Pancreas (tissue), 10 donors: ENCODE data around the gene DHRS9. TPM values are rescaled to one million over a fixed set of nuclear protein-coding genes. Genes with fewer than 3 reads are reported as not detected.
"Not testable (repeated sequence)": the region's sequence is repeated elsewhere in the genome, so short reads cannot be mapped to it uniquely, and the experiment has no call there.

ENCODE experiments used
- ATAC-seq, 4 donors: fragments of 200-7000 bp; cut with Tn5 transposase; one replicate each; pipeline versions ENCODE4 v1.8.0 to v1.9.1; 2020; ENCODE audit warnings: mild to moderate bottlenecking in 4 of 4, moderate library complexity in 4 of 4
- DNase-seq, 6 donors: peaks; one replicate each; pipeline ENCODE4 v3.0.0-alpha.2; 2020
- FAIRE-seq: peaks from 2 replicates; lab custom pipeline; 2012; peaks lifted over from hg19 to GRCh38; lab: Jason Lieb, UNC
- H3K27ac ChIP-seq, 4 donors: fragments of 200-600 bp; sonication (generic); 1 replicate in 3 of 4; 2 replicates in 1 of 4; pipeline versions ENCODE4 v1.5.0 to v1.8.0; 2020
- H3K27me3 ChIP-seq, 4 donors: fragments of 200-600 bp; one replicate each; pipeline ENCODE4 v1.8.0; 2021
- H3K36me3 ChIP-seq, 3 donors: fragments of 200-600 bp; sonication (generic) in 1 of 3; one replicate each; pipeline versions ENCODE4 v1.5.0 to v1.8.0; 2020 to 2021
- H3K4me1 ChIP-seq, 3 donors: fragments of 200-600 bp; one replicate each; pipeline ENCODE4 v1.8.0; 2021
- H3K4me3 ChIP-seq, 4 donors: fragments of 200-600 bp; sonication (generic) in 2 of 4; one replicate each; pipeline versions ENCODE4 v1.5.0 to v1.8.0; 2020 to 2021
- H3K9me3 ChIP-seq, 4 donors: fragments of 200-600 bp; one replicate each; pipeline ENCODE4 v1.8.0; 2021
- CTCF ChIP-seq, 4 donors: fragments of 200-600 bp; sonication (generic) in 3 of 4; IDR thresholded peaks; one replicate each; pipeline versions ENCODE4 v1.5.0 to v1.8.0; 2021; ENCODE audit warnings: antibody characterized with exemption in 4 of 4
- whole genome bisulfite sequencing, 2 donors: extraction: QIAGEN DNeasy Blood & Tissue Kit; methylation state at CpG; one replicate each; pipeline ENCODE4 v1.1.7; 2013; 5-methylcytosine and 5-hydroxymethylcytosine counted together
- intact Hi-C, 3 donors: fragments of 100-400 bp; cut with DNase I; formaldehyde crosslinking; loops; one replicate each; pipeline versions ENCODE4 v1.11.1 to v1.14.2; 2022
- polyA plus RNA-seq, 2 donors: library from polyadenylated mRNA; stranded (reverse); fragments of 200-250 nt; gene quantifications; one replicate each; pipeline ENCODE4 v1.2.3, GENCODE V29; 2013
- total RNA-seq, 6 donors: library from RNA; stranded (reverse); fragmentation: NEBNext Ultra II Directional in 4 of 6; extraction: Animal tissue kit (Norgen Biotek cat#: 25700) in 4 of 6; gene quantifications; one replicate each; pipeline versions ENCODE4 v1.2.1 to v1.2.4, GENCODE V29; 2021 to 2023
- donor health status: healthy with polysubstance abuse.
- donor health status: DM: no; HTN: no; CAD: no; lungs with moderate emphysema.
- donor health status: DM: no; HTN: no; CAD: no.
- donor health status: control.
- donor health status: control.
- donor health status: Bipolar disorder and iron deficiency.
- donor health status: DM: yes; HTN: yes; CAD: no.
- donor health status: DM: no; HTN: no; CAD: no.
- donor health status: DM: no; HTN: no; CAD: no.
- donor health status: DM: yes; HTN: yes; CAD: no.

Gene DHRS9
- total and polyA plus RNA-seq, 8 donors: 0.12 to 3.4 (median 0.40) TPM; not detected in 1

- Histone ChIP-seq H3K9me3 (no peaks in the 10 kb centered on the region), H3K27ac (no peak overlapping the region), H3K4me3 (no peak overlapping the region), H3K27me3 (no peaks in the 10 kb centered on the region), H3K36me3 (no peaks in the 10 kb centered on the region), H3K4me1 (no peaks in the 10 kb centered on the region)
- no peak for TF ChIP-seq CTCF (IDR thresholded peaks at IDR 0.05)
- intact Hi-C loops: no loop called here
- ATAC-seq: peak in 1 of 4 donors; percentile 23
- DNase-seq: no peak
- WGBS, 2 donors: 64 to 74% methylated on average over 4 of the region's 4 CpGs
- no peak for FAIRE-seq
Measured at GRCh38 chr2:169046440-169047151, 22.8 kb upstream of the DHRS9 start.

- FAIRE-seq: no peak
- no peak for TF ChIP-seq CTCF (IDR thresholded peaks at IDR 0.05)
- WGBS, 2 donors: 74 to 82% methylated on average over 2 of the region's 2 CpGs
- no peak for DNase-seq
- Histone ChIP-seq H3K36me3 (no peaks in the 10 kb centered on the region), H3K9me3 (no peaks in the 10 kb centered on the region), H3K27me3 (no peaks in the 10 kb centered on the region), H3K4me3 (no peak overlapping the region), H3K27ac (no peak overlapping the region), H3K4me1 (no peaks in the 10 kb centered on the region)
- intact Hi-C loops: no loop called here
- peak in 2 of 4 donors; percentile 44 to 54 for ATAC-seq
Measured at GRCh38 chr2:169047256-169048250, 21.8 kb upstream of the DHRS9 start.

GRCh38 chr2:169049142-169049541 is 20.2 kb upstream of the DHRS9 start:
- TF ChIP-seq CTCF (IDR thresholded peaks at IDR 0.05): no peak
- no peaks in the 10 kb centered on the region for H3K27me3 ChIP-seq
- no peak for ATAC-seq
- WGBS, 2 donors: 58% methylated on average over 3 of the region's 3 CpGs
- H3K4me3 ChIP-seq: no peak overlapping the region
- no peaks in the 10 kb centered on the region for H3K36me3 ChIP-seq
- no peak overlapping the region for H3K27ac ChIP-seq
- no peaks in the 10 kb centered on the region for H3K4me1 ChIP-seq
- FAIRE-seq: no peak
- no peaks in the 10 kb centered on the region for H3K9me3 ChIP-seq
- no peak for DNase-seq
- intact Hi-C loops: no loop called here

- Histone ChIP-seq H3K27me3 (no peaks in the 10 kb centered on the region), H3K9me3 (no peaks in the 10 kb centered on the region), H3K4me1 (no peaks in the 10 kb centered on the region), H3K36me3 (no peaks in the 10 kb centered on the region), H3K4me3 (no peak overlapping the region), H3K27ac (no peak overlapping the region)
- WGBS, 2 donors: 82 to 83% methylated on average over 5 of the region's 5 CpGs
- DNase-seq (no peak), FAIRE-seq (no peak), ATAC-seq (no peak)
- intact Hi-C loops: no loop called here
- no peak for TF ChIP-seq CTCF (IDR thresholded peaks at IDR 0.05)
Measured at GRCh38 chr2:169050476-169051240, 18.7 kb upstream of the DHRS9 start.

- DNase-seq, H3K36me3 ChIP-seq, H3K4me1 ChIP-seq, H3K27me3 ChIP-seq, H3K4me3 ChIP-seq, intact Hi-C loops, FAIRE-seq, H3K27ac ChIP-seq, H3K9me3 ChIP-seq, ATAC-seq: not testable (repeated sequence)
- 66 to 86% methylated on average over 2 of the region's 2 CpGs for WGBS, 2 donors
Measured at GRCh38 chr2:169054575-169054974, 14.8 kb upstream of the DHRS9 start.

- WGBS, 2 donors: 95 to 97% methylated on average over 17 of the region's 17 CpGs
- H3K4me1 ChIP-seq, H3K27ac ChIP-seq, DNase-seq, H3K36me3 ChIP-seq, ATAC-seq, H3K4me3 ChIP-seq, H3K9me3 ChIP-seq, FAIRE-seq, H3K27me3 ChIP-seq, intact Hi-C loops: not testable (repeated sequence)
Measured at GRCh38 chr2:169064199-169064598, 5.2 kb upstream of the DHRS9 start.
